ENCODE measurements around the gene ZDHHC14.

DNA sequence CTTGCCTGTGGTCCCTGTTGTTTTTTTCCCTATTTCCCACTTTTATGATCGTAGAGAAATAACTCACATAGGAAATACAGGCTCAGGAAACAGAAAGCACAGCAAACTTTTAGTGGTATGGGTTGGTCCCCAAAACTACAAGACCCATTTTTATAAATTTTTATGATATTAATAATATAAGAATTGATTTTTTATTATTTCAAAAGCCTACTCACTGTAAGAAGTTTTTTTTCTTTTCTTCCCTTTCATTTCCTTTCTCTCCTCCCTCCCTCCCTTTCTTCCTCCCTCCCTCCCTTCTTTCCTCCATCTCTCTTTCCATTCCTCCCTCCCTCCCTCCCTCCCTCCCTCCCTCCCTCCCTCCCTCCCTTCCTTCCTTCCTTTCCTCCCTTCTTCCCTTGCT, 141.5 kb downstream of the ZDHHC14 start:
- TF ChIP-seq, protein P1, sequence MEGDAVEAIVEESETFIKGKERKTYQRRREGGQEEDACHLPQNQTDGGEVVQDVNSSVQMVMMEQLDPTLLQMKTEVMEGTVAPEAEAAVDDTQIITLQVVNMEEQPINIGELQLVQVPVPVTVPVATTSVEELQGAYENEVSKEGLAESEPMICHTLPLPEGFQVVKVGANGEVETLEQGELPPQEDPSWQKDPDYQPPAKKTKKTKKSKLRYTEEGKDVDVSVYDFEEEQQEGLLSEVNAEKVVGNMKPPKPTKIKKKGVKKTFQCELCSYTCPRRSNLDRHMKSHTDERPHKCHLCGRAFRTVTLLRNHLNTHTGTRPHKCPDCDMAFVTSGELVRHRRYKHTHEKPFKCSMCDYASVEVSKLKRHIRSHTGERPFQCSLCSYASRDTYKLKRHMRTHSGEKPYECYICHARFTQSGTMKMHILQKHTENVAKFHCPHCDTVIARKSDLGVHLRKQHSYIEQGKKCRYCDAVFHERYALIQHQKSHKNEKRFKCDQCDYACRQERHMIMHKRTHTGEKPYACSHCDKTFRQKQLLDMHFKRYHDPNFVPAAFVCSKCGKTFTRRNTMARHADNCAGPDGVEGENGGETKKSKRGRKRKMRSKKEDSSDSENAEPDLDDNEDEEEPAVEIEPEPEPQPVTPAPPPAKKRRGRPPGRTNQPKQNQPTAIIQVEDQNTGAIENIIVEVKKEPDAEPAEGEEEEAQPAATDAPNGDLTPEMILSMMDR (conservative IDR thresholded peaks at IDR 0.05 in 1 of 2, IDR thresholded peaks at IDR 0.05 in 1 of 2; ENCODE audit: extremely low read depth in 1 of 2, insufficient read depth in 1 of 2, low read depth in 1 of 2, low read length in 2 of 2): no peak
- no peak for TF ChIP-seq EZH2 (IDR thresholded peaks at IDR 0.05; ENCODE audit: borderline replicate concordance, low read length)
